CD4-positive, alpha-beta T cell treated with Interleukin-10 for 1 hour (primary cell): ENCODE data around the gene NT5DC3.

ENCODE experiments used
- DNase-seq: peaks from one replicate; pipeline ENCODE4 v3.0.0-alpha.2; 2020

The NT5DC3 gene

DNA sequence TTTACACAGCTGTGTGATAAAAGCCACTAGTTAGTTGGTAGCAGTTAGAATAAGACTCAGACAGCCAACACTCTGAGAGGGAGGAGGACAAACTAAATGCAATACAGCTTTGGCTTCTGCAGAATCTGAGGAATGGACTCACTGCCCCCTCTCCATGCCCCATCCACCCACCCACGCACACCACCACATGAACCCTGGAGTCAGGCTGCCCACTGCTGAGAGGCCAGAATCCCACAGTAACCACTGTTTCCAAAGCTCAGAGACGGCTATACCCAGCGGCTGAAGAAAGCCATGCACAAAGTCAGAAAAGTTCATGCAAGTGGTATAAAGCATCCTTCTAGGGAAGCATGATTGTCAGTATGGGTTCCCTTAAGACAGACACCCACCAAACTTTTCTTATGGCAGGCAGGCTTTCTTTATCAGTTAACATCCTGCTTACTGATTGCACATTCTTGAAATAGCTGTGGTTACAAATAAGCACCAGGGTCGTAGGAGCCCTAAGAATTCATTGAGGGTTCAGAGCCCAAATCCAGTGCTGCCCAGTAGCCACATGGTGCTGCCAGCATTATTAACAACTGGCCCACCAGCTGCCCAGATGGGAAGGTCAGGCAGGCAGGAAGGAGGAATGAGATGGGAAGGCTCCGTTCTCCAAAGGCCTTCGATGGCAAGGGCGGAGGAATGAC, 61.5 kb downstream of the NT5DC3 start:
- DNase-seq = no peak

DNA sequence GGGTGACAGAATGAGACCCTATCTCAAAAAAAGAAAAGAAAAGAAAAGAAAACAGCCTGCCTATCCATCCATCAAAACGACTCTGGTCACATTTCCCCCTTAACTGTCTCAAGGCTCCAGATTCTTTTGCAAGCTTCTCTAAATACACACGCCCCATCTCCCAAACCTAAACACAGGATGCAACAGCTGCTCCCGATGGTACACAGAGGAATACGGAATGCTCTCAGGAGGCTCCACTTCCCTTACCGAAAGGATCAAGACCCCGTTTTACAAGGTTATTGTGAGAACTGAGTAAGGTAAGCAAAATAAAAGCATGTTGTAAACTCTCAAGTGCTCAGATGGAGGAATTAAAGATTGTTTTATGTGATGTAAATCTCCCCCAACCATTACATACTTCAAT, 62.3 kb downstream of the NT5DC3 start:
- no peak for DNase-seq

DNA sequence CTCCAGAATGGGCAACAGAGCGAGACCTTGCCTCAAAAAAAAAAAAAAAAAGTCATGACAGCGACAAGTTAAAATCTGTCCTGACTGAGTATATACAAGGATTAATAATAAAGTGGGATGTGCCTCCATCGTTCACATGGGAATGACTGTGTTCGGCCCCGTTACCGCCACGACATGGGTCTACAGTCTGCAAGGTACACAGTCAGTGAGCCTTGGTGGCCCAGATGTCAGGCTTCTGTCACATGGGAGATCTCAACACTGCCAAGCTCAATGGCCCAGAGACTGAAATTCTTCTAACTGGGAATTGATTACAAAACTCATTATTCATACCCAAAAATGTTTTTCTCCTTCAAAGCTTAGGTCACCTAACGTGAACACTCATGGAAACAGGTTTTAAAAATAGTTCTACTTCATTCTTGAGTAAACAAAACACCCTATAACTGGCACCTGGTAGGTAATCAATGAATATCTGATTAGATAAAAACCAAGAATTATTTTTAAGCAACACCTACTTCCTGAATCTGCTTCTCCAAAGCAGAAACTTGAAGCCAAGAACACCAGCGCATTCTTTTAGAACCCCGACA, 66.0 kb downstream of the NT5DC3 start:
- no peak for DNase-seq

DNA sequence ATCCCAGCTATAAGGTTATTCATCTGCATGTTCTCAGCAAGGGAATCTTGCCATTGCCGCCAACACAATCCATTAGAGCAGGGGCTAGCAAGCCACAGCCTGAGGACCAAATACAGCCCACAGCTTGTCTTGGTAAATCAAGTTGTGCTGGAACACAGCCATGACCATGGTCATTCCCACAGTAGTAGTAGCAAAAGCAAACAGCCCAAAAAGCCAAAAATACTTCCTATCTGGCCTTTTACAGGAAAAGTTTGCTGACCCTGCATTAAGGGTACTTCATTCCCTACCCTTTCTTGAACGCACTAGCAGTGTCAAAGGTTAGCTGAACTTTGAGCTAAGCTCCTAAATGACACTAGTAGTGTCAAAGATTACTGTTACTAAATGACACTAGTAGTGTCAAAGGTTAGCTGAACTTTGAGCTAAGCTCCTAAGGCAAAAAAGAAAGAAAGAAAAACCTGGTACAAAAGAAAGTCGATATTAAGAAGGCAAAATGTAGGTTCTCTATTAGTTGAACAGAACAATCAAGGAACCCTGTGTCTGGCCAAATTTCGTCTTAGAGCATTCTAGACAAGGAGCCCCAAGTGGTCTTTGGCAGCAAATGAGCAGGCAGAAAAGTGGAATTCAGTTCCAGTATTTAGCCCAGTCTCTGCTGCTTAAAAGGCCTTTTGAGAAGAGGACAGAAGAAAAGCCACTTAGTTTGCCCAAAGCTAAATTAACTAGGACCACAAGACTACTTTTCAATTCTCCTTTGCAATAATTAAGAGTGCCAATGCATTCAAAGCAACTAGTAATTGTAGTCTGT, 67.7 kb downstream of the NT5DC3 start:
- no peak for DNase-seq

DNA sequence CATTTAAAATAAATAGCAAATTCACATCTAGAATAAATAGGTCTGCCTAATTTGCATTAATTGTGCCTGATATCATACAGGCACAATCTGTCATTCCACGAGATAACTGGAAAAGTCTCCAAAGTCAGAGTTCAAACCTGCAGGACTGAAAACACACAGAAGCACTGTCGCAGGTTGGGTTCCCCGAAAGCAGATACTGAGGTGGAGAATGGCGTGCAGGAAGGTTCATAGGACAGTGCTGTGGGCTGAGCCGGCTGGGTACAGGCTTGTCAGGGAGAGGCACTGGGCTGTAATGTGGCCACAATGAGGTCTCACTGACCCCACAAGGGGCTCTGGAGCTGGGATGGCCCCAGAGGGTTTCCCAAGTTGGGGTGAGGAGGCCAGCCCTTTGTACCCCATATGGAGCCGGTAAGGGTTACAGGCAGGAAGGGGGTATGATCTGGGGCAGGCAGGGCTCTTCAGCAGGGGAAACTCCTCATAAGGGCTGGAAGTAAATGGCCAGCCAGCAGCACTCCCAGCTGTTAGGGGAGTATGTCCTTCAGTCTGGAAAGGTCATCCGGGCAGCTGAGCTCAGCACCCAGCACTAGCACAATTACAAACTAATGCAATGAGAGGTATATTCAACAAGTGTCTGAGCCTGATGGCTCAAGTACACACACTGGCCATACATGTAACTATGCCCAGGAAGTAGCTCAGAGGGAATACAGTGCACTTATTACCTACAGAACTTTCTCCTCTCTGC, 68.5 kb downstream of the NT5DC3 start:
- DNase-seq = no peak

DNA sequence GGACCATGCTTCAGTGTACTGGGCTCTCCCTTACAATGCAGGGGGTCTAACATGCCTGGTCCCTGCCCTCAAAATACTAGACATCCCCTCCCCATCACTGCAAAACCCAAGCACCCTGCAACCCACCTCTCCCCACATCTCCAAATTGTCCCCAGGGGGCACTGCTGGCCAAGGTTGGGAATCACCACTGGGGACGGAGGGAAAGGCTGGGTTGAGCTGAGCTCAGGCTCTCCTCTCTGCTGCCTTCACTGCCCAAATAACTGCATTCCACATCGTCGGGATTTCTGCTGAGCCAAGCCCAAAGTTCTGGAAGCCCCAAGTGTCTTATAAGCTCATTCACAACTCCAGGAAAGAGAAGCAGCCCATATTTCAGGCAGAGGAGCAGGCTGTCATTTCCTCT, 69.6 kb downstream of the NT5DC3 start:
- peak; percentile 4 for DNase-seq

DNA sequence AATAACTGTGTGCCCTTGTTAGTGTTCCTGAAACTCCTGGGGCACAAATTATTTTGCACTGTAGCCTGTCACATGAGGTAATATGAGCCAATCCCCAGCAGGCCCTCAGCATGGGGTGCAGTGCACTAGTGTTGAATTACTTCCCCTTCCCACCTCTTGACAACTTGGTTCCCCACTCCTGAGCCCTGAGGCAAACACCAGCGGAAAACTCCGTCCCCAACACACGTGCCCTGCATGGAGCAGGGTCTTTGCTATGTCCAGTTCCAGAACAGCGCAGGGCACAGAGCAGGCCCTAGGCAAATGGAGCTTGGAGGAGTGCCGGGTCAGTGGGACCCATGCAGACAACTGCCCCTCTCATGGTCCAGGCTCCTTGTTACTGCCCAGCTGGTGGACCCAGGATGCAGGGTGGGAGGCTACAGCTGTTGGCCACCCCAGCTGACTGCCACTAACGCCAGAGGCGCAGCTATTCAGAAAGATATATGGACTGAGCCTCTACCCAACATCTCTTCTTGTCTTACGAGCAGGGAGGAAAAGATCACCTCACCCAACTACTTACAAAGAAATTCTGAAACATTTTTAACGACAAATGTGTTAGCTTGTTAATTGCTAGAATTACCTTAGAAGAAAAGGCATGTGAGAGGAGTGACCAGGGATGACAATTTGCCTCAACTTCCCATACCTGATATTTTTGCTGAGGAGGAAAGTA, 71.6 kb downstream of the NT5DC3 start:
- DNase-seq = no peak

DNA sequence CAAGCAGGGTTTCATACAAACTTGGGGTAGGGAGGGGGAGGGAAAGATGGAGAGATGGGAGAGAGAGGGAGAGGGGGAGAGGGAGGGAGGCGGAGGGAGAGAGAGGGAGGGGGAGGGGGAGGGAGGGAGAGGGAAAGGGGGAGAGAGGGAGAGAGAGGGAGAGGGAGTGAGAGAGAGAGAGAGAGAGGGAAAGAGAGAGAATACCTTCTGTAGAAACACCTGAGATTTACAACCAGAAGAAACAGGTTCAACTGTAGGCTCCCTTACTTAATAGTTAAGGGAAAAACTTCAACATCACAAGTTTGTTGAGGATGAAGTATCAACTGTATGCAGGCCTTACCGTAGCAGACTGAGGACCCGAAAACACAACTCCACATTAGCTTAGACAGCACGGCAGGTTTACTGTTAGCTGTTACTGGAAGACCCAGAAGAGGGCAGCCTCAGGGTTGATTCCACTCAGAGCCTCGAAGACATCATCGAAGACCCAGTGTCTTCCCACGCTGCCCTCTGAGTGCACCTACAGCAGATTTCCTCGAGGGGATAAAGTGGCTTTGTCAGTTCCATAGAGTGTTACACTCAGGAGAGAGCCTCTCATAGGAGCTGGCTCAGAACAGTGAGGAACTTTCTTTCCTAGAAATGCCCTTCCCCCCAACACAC, 72.4 kb downstream of the NT5DC3 start:
- DNase-seq = no peak

DNA sequence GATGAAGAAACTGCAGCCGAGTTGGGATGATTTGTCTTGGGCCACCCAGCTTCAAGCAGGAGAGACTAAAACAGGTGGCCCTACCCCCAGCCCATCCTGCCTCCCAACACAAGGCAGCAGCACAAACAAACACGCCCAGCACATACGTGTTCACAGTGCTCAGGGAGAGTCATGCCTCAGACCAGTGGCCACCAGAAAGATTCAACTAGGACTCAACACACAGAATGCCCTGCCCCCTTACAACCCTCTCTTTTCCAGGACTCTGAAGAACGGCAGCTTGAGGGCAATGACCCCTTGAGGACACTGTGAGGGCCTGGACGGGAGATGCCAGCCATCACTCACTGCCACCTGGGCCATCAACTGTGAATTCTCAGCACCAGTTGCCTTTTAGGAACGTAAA, 75.0 kb downstream of the NT5DC3 start:
- DNase-seq = no peak

DNA sequence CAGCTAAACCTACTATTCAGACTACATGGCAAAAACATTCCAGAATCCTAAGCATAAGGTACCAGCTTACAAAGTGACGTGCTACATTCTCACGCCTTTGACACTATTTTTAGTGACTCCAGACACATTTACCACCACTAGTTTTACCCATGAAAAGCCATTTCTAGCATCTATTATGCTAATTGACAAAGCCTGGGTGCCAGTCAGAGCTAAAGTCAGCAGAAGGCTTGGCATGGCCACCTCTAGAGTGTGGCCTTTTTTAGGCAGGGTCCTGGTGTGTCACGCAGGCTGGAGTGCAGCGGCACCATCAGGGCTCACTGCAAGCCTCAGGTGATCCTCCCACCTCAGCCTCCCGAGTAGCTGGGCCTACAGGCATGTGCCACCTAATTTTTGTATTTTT, 75.7 kb downstream of the NT5DC3 start:
- DNase-seq = no peak

DNA sequence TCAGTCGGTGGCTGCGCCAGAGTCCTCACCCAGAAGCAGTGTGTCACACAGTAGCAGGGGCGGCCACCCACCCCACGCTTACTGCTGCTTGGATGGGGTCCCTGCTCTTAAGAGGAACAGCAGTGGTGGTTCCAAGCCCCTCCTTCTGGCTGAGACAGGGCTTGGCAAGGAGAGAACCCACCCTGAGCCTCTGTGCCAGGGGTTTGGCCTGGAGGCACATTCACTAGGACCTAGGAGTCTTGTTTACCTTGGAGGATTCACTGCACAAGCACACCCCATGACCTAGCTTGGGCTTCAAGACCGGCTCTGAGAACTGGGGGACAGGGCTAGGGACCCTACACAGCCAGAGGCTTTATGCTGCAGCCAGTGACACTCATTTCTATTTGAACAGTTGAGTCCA, 78.6 kb downstream of the NT5DC3 start:
- DNase-seq = no peak

DNA sequence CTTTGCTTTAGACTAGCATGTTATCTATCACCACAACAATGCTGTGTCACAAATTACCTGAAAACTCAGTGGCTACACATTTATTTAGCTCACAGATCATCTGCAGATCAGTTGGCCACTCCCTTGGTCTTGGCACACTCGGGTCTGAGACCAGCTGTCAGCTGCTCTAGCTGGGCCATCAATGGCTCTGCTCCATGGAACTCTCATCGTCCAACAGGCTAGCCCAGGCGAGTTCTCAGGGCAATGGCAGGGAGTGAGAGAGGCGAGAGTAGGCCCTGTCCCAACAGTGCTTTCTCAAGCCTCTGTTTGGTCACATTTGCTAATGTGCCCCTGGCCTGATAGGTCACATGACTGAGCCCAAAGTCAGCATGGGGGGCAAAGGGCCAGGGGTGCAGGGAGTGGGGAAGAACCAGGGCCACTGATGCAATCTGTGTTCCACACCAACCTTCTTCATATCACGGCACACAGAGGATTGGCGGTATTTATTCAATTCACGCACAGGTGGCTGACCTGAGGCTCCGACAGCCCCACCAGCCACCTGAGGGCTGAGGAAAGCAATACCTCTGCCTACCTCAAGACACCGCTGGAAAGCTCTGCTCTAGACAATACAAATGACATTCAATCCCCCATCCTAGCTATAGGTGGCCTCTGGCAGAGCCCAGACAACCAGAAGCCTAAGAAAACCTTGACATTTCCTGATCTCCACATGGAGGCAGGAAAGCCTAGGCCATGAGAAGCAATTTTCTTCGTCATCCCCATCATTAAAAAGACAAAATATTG, 82.5 kb downstream of the NT5DC3 start:
- DNase-seq = no peak

DNA sequence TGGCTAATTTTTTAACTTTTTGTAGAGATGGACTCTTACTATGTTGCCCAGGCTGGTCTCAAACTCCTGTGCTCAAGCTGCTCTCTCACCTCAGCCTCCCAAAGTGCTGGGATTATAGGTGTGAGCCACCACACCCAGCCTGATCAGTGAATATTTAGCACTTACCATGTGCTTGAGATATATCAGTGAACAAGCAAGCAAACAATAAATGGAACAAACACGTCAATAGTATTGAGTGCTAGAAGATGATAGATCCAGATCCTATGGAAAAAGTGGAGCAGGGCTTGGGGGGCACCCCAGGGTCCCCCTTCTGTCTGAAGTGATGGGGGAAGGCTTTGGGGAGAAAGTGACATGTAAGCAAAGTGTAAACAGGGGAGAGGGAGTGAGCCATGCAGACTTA, 83.8 kb downstream of the NT5DC3 start:
- DNase-seq = no peak

DNA sequence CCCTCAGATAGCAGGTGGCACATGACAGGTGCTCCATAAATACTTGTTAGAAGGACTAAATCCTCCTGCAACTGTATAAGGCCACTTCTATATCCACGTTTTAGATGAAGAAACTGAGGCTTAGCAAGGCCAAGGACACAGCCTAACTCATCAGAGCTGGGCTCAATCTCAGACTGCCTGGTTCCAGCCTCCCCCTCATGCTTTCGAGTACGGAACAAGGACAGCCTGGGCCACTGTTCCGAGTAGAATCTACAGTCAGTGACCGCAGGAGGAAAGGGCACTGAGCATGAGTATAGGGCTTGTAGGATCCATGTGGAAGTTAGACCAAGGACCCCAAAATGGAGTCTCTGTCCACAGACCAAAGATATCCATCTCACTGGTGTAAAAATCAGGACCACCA, 84.6 kb downstream of the NT5DC3 start:
- DNase-seq = no peak

DNA sequence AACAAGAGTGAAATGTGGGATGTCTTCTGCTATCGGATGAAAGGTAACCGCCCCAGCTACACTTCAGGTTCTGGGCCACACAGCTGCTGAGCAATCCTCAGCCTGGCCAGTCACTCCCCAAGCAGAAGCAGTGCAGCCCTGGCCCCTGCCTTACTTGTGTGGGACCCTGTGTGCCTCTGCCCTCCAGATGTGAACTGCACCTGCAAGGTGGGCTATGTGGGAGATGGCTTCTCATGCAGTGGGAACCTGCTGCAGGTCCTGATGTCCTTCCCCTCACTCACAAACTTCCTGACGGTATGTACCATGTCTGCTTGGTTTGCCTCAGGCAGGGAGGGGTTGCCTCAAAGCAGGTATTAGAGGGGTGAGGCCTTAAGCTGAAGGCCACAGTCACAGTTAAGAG, 85.6 kb downstream of the NT5DC3 start:
- DNase-seq = no peak

DNA sequence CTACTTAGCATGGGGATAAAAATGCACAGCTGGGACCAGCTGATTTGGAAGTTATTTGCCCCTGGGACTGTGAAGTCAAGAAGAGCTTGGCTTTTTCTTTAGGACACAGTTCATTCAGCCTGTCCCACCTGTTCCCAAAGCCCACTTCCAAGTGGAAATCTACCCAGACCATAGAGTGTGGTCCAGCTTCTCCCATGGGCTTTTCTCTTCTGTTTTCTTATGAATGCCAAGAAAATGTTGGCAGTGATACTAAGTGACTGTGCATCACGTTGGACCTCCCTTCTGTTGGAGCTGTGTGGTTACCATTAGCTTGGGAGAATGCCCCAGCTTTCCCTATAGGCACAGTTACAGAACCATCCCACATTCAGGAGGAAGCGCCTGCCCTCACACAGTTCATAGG, 89.4 kb downstream of the NT5DC3 start:
- DNase-seq = no peak

DNA sequence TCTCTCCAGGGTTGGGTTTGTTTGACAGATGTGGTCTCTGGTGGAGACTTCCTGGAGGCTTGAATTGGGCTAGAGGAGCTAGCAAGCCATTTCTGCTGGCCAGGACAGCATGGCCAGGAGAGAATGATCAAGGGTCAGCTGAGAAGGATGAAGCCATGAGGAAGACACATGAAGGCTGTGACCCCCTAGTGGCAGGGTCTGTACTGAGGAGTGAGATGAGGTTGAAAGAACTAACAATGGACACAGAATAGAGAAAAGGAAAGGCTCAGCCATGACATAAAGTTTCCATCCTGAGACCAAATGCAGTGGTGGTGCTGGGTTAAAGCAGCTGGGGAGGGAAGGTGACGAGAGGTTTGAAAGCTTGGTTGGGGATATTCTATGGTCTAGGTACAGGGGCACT, 89.9 kb downstream of the NT5DC3 start:
- no peak for DNase-seq

DNA sequence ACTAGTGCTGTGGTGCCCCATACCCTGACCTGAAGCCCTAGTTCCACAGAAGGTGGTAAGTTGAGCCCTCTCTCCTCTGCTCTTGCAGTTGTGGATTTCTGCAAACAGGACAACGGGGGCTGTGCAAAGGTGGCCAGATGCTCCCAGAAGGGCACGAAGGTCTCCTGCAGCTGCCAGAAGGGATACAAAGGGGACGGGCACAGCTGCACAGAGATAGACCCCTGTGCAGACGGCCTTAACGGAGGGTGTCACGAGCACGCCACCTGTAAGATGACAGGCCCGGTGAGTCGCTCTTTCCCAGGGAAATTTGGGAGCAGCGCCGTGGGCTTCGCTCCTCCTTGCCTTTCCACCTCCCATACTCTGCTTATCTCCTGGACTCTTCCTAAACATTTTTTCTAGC, 92.2 kb downstream of the NT5DC3 start:
- no peak for DNase-seq

DNA sequence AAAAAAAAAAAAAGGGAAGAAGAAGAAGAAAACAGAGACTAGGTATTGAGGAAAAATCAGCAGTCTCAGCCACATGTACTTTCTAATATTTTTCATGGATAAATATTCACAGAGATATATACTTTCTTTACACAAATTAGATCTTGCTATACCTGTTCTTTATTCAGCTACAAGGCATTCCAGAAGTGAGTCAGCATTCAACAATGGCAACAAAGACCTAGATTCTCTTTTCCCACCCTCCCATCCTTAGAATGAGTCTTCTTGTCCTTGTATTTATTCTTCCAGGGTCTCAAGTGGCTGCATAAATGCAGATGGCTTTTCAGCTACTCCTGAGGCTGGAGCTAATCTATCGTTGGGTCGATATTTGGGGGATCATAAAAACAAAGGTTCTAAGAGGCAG, 93.0 kb downstream of the NT5DC3 start:
- no peak for DNase-seq

DNA sequence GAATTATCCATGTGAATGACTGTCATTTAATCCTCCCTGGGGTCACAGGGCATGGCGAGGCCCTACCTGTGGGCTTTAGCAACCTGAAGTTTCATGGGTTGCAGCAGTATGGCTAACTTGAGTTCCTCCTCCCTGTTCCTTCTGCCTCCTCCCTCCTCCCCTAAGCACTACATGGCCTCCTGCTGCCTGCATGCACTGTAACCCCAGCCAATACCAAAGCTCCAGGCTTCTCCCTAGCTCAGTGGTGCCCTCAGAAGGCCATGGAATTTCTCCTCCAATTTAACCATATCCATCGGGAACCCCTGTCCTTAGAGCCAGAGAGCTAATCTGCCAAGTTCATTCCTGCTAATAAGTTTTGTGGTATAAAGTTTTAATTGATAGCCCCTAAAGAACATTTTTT, 95.1 kb downstream of the NT5DC3 start:
- no peak for DNase-seq

DNA sequence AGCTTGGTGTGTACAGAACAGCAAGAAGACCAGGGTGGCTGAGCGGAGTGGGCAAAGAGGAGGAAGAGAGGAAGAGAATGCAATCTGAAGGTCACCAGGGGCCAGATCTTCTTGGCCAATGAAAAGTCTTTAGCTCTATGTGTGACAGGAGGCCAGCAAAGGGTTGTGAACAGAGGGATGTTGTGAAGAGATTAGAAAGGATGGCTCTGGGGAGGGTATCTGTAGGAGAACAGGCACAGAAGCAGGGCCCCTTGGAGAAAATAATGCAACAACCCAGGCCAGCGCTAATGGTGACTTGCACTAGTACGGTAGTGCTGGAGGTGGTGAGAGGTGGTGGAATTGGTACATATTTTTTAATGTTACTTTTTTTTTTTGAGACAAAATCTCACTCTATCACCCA, 97.2 kb downstream of the NT5DC3 start:
- DNase-seq = no peak
